Spleen (tissue), 7 donors: ENCODE measurements around the gene MRPS34.

ENCODE experiments used
- CTCF ChIP-seq, 11 experiments: fragments of 200-600 bp in 7 of 11; fragments of 450-650 bp in 4 of 11; sonication (generic) in 4 of 11; IDR thresholded peaks in 8 of 11; conservative IDR thresholded peaks in 3 of 11; 1 replicate in 7 of 11; 2 replicates in 4 of 11; pipeline versions ENCODE4 v1.4.0 to v1.8.0; 2016 to 2021; ENCODE audit warnings: antibody characterized with exemption in 11 of 11, inconsistent platforms in 4 of 11, mild to moderate bottlenecking in 1 of 11
- POLR2AphosphoS5 ChIP-seq, 3 donors: sonication (generic); formaldehyde crosslinking; IDR thresholded peaks; one replicate each; pipeline ENCODE4 v1.5.1; 2017; ENCODE audit warnings: antibody characterized with exemption in 3 of 3
- donor health status: DM: no; HTN: no; CAD: no; lungs with moderate emphysema.
- donor health status: DM: no; HTN: no; CAD: no.
- donor health status: DM: no; HTN: no; CAD: no.

GRCh38 chr16:1768767-1769401, 4.0 kb downstream of the MRPS34 start:
- peak in 1 of 3 donors; percentile 41 for TF ChIP-seq POLR2AphosphoS5 (IDR thresholded peaks at IDR 0.05)
- TF ChIP-seq CTCF (IDR thresholded peaks at IDR 0.05 in 8 of 11, conservative IDR thresholded peaks at IDR 0.05 in 3 of 11): no peak
